ENCODE measurements around the gene UNC119B. TPM values are rescaled to one million over a fixed set of nuclear protein-coding genes. Genes with fewer than 3 reads are reported as not detected.

The UNC119B gene
- total RNA-seq, 1 donor from 2014 or later: 11.5 TPM

- TF ChIP-seq CTCF (IDR thresholded peaks at IDR 0.05; ENCODE audit: borderline replicate concordance): no peak
- no peak for DNase-seq
- intact Hi-C loops (cut with micrococcal nuclease): no loop called here
- peaks cover 19% of the 10 kb centered on the region for H3K36me3 ChIP-seq
- H3K4me1 ChIP-seq: peaks cover 23% of the 10 kb centered on the region
- no peaks in the 10 kb centered on the region for H3K27me3 ChIP-seq (ENCODE audit: low read depth)
- H3K9me3 ChIP-seq (replicated peaks): no peaks in the 10 kb centered on the region
- H3K4me3 ChIP-seq: no peak overlapping the region
- no peak overlapping the region for H3K27ac ChIP-seq (replicated peaks)
These were observed 48.7 kb downstream of the UNC119B start for GRCh38 chr12:120758798-120759590.

- H3K9me3 ChIP-seq (replicated peaks): no peaks in the 10 kb centered on the region
- H3K36me3 ChIP-seq: peaks cover 27% of the 10 kb centered on the region
- no peak overlapping the region for H3K4me3 ChIP-seq
- intact Hi-C loops (cut with micrococcal nuclease): no loop called here
- peaks cover 23% of the 10 kb centered on the region for H3K4me1 ChIP-seq
- H3K27ac ChIP-seq (replicated peaks): no peak overlapping the region
- DNase-seq: no peak
- H3K27me3 ChIP-seq (ENCODE audit: low read depth): no peaks in the 10 kb centered on the region
- no peak for TF ChIP-seq CTCF (IDR thresholded peaks at IDR 0.05; ENCODE audit: borderline replicate concordance)
These were observed 49.5 kb downstream of the UNC119B start for GRCh38 chr12:120759591-120760348.

GRCh38 chr12:120760349-120761254, 50.3 kb downstream of the UNC119B start:
- peak overlapping the region; percentile 80 for H3K27ac ChIP-seq (replicated peaks)
- peak overlapping the region; percentile 31 for H3K4me3 ChIP-seq
- TF ChIP-seq CTCF (IDR thresholded peaks at IDR 0.05; ENCODE audit: borderline replicate concordance): no peak
- H3K27me3 ChIP-seq (ENCODE audit: low read depth): no peaks in the 10 kb centered on the region
- no peak for DNase-seq
- no peaks in the 10 kb centered on the region for H3K9me3 ChIP-seq (replicated peaks)
- H3K4me1 ChIP-seq: peaks cover 23% of the 10 kb centered on the region
- H3K36me3 ChIP-seq: peaks cover 35% of the 10 kb centered on the region
- intact Hi-C loops (cut with micrococcal nuclease): no loop called here

GRCh38 chr12:120761519-120761934, 51.3 kb downstream of the UNC119B start:
- no peaks in the 10 kb centered on the region for H3K27me3 ChIP-seq (ENCODE audit: low read depth)
- H3K4me3 ChIP-seq: peak overlapping the region; percentile 31
- intact Hi-C loops (cut with micrococcal nuclease): no loop called here
- DNase-seq: no peak
- no peak for TF ChIP-seq CTCF (IDR thresholded peaks at IDR 0.05; ENCODE audit: borderline replicate concordance)
- H3K27ac ChIP-seq (replicated peaks): peak overlapping the region; percentile 80
- H3K4me1 ChIP-seq: peaks cover 23% of the 10 kb centered on the region
- no peaks in the 10 kb centered on the region for H3K9me3 ChIP-seq (replicated peaks)
- H3K36me3 ChIP-seq: peaks cover 44% of the 10 kb centered on the region

- H3K27ac ChIP-seq (replicated peaks): peak overlapping the region; percentile 80
- H3K4me1 ChIP-seq: peaks cover 23% of the 10 kb centered on the region
- H3K27me3 ChIP-seq (ENCODE audit: low read depth): no peaks in the 10 kb centered on the region
- intact Hi-C loops (cut with micrococcal nuclease): no loop called here
- H3K36me3 ChIP-seq: peaks cover 50% of the 10 kb centered on the region
- peak overlapping the region; percentile 31 for H3K4me3 ChIP-seq
- no peak for DNase-seq
- H3K9me3 ChIP-seq (replicated peaks): no peaks in the 10 kb centered on the region
- no peak for TF ChIP-seq CTCF (IDR thresholded peaks at IDR 0.05; ENCODE audit: borderline replicate concordance)
These were observed 51.8 kb downstream of the UNC119B start for GRCh38 chr12:120762086-120762485.
